ENCODE data around the gene ASB11.
A peak's percentile ranks its signal among the peaks of the same experiment; 100 is the strongest.
"Not testable (repeated sequence)": the region's sequence is repeated elsewhere in the genome, so short reads cannot be mapped to it uniquely, and the experiment has no call there.

Gene ASB11

GRCh38 chrX:15328821-15329220, 13.4 kb upstream of the ASB11 start:
- in situ Hi-C loops (cut with HindIII; ENCODE audit: low pct_unique_long_range_greater_than_20kb, low sequenced_read_pairs): no loop called here

GRCh38 chrX:15328131-15328530, 12.7 kb upstream of the ASB11 start:
- TF ChIP-seq JUND (IDR thresholded peaks at IDR 0.05; ENCODE audit: low read depth): no peak
- in situ Hi-C loops (cut with HindIII; ENCODE audit: low pct_unique_long_range_greater_than_20kb, low sequenced_read_pairs): no loop called here
- DNase-seq (ENCODE audit: low read depth in 1 of 2, low spot score in 1 of 2): no peak

More at GRCh38 chrX:15328821-15329220, 13.4 kb upstream of the ASB11 start:
- TF ChIP-seq JUND (IDR thresholded peaks at IDR 0.05; ENCODE audit: low read depth): no peak
- no peak for DNase-seq (ENCODE audit: low read depth in 1 of 2, low spot score in 1 of 2)

- in situ Hi-C loops (cut with HindIII; ENCODE audit: low pct_unique_long_range_greater_than_20kb, low sequenced_read_pairs): no loop called here
- no peak for TF ChIP-seq JUND (IDR thresholded peaks at IDR 0.05; ENCODE audit: low read depth)
- no peak for DNase-seq (ENCODE audit: low read depth in 1 of 2, low spot score in 1 of 2)
These were observed 7.0 kb upstream of the ASB11 start for GRCh38 chrX:15322472-15322871.

- no peak for TF ChIP-seq JUND (IDR thresholded peaks at IDR 0.05; ENCODE audit: low read depth)
- no peak for DNase-seq (ENCODE audit: low read depth in 1 of 2, low spot score in 1 of 2)
- in situ Hi-C loops (cut with HindIII; ENCODE audit: low pct_unique_long_range_greater_than_20kb, low sequenced_read_pairs): no loop called here
These were observed 6.6 kb upstream of the ASB11 start for GRCh38 chrX:15322072-15322471.

GRCh38 chrX:15321447-15321846, 6.0 kb upstream of the ASB11 start:
- no peak for TF ChIP-seq JUND (IDR thresholded peaks at IDR 0.05; ENCODE audit: low read depth)
- in situ Hi-C loops (cut with HindIII; ENCODE audit: low pct_unique_long_range_greater_than_20kb, low sequenced_read_pairs): no loop called here
- DNase-seq (ENCODE audit: low read depth in 1 of 2, low spot score in 1 of 2): no peak

- no peak for TF ChIP-seq JUND (IDR thresholded peaks at IDR 0.05; ENCODE audit: low read depth)
- in situ Hi-C loops (cut with HindIII; ENCODE audit: low pct_unique_long_range_greater_than_20kb, low sequenced_read_pairs): no loop called here
- no peak for DNase-seq (ENCODE audit: low read depth in 1 of 2, low spot score in 1 of 2)
These were observed 4.9 kb upstream of the ASB11 start for GRCh38 chrX:15320297-15320696.

- DNase-seq (ENCODE audit: low read depth in 1 of 2, low spot score in 1 of 2): no peak
- in situ Hi-C loops (cut with HindIII; ENCODE audit: low pct_unique_long_range_greater_than_20kb, low sequenced_read_pairs): no loop called here
- TF ChIP-seq JUND (IDR thresholded peaks at IDR 0.05; ENCODE audit: low read depth): no peak
These were observed 3.6 kb upstream of the ASB11 start for GRCh38 chrX:15319075-15319474.

GRCh38 chrX:15314472-15314871, 968 bp downstream of the ASB11 start:
- in situ Hi-C loops (cut with HindIII; ENCODE audit: low pct_unique_long_range_greater_than_20kb, low sequenced_read_pairs): no loop called here
- DNase-seq (ENCODE audit: low read depth in 1 of 2, low spot score in 1 of 2): no peak
- TF ChIP-seq JUND (IDR thresholded peaks at IDR 0.05; ENCODE audit: low read depth): no peak

- TF ChIP-seq JUND (IDR thresholded peaks at IDR 0.05; ENCODE audit: low read depth): no peak
- in situ Hi-C loops (cut with HindIII; ENCODE audit: low pct_unique_long_range_greater_than_20kb, low sequenced_read_pairs): no loop called here
These were observed 4.3 kb downstream of the ASB11 start for GRCh38 chrX:15311119-15311518.

GRCh38 chrX:15310117-15310516, 5.3 kb downstream of the ASB11 start:
- in situ Hi-C loops (cut with HindIII; ENCODE audit: low pct_unique_long_range_greater_than_20kb, low sequenced_read_pairs): no loop called here
- DNase-seq (ENCODE audit: low read depth in 1 of 2, low spot score in 1 of 2): peak in 1 of 2 experiments; percentile 23
- TF ChIP-seq JUND (IDR thresholded peaks at IDR 0.05; ENCODE audit: low read depth): no peak

More at GRCh38 chrX:15311119-15311518, 4.3 kb downstream of the ASB11 start:
- no peak for DNase-seq (ENCODE audit: low read depth in 1 of 2, low spot score in 1 of 2)

- DNase-seq (ENCODE audit: low read depth in 1 of 2, low spot score in 1 of 2); in situ Hi-C loops (cut with HindIII; ENCODE audit: low pct_unique_long_range_greater_than_20kb, low sequenced_read_pairs): not testable (repeated sequence)
These were observed 9.5 kb downstream of the ASB11 start for GRCh38 chrX:15305899-15306298.

GRCh38 chrX:15301924-15302323, 13.5 kb downstream of the ASB11 start:
- no peak for DNase-seq (ENCODE audit: low read depth in 1 of 2, low spot score in 1 of 2)
- in situ Hi-C loops (cut with HindIII; ENCODE audit: low pct_unique_long_range_greater_than_20kb, low sequenced_read_pairs): no loop called here
- TF ChIP-seq JUND (IDR thresholded peaks at IDR 0.05; ENCODE audit: low read depth): no peak

GRCh38 chrX:15299941-15300851, 15.2 kb downstream of the ASB11 start:
- in situ Hi-C loops (cut with HindIII; ENCODE audit: low pct_unique_long_range_greater_than_20kb, low sequenced_read_pairs): no loop called here
- peak in 1 of 2 experiments; percentile 18 for DNase-seq (ENCODE audit: low read depth in 1 of 2, low spot score in 1 of 2)
- no peak for TF ChIP-seq JUND (IDR thresholded peaks at IDR 0.05; ENCODE audit: low read depth)
